MV-4-11 (cell line): ENCODE results near the gene KLK11.
"Not testable (repeated sequence)": the region's sequence is repeated elsewhere in the genome, so short reads cannot be mapped to it uniquely, and the experiment has no call there.

Experiments
- DNase-seq: peaks from one replicate; lab custom pipeline; 2025; lab: John Stamatoyannopoulos, UW

KLK11 gene

DNA sequence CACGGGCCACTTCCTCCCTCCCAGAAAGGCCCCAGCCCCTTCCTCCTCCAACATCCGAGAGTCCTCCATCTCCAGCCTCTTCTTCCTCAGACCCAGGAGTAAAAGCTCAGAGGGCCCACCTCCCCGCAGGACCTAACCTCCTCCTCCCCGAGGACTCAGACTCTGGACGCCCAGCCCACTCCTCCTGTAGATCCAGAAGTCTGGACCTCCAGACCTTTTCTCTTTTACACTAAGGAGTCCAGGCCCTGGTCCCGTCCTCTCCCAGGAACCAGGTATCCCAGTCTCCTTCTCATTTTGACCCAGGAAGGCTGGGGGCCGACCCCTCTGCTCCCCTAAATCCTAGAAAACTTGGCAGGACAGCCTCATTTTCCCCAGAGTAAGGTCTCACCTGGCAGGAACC, 23.1 kb downstream of the KLK11 start:
- DNase-seq = no peak

DNA sequence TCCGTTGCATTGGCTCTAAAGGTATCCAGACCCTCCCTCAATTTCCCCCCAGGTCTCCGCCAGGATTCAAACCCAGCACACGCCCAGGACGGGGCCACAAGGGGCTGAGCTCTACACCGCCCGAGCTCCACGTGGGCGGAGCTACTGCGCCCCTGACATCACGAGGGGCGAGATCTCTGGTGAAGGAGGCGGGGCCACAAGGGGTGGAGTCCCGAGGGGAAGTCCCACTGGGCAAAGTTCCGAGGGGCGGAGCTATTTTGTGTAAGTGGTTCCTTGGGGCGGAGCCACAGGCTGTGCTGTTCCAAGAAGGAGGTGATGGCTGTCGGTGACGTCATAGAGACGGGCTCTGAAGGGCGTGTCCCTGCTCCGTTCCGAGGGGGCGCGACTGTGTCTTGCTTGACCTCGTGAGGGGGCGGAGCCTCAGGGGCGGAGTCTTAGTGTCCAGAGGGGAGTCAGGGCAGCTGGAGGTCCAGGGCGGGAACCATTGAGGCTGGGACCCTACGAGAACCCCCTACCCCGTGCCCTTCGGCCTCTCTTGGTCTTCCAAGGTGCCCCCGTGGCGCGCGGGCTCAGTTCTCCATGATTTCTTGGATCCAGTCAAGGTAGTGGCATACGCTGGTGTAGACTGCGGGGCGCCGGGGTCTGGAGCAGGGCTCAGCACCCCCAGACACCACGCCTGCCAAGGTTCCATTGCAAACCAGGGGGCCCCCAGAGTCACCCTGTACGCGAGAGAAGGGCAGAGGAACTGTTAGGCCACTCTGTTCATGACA, 23.7 kb downstream of the KLK11 start:
- no peak for DNase-seq

DNA sequence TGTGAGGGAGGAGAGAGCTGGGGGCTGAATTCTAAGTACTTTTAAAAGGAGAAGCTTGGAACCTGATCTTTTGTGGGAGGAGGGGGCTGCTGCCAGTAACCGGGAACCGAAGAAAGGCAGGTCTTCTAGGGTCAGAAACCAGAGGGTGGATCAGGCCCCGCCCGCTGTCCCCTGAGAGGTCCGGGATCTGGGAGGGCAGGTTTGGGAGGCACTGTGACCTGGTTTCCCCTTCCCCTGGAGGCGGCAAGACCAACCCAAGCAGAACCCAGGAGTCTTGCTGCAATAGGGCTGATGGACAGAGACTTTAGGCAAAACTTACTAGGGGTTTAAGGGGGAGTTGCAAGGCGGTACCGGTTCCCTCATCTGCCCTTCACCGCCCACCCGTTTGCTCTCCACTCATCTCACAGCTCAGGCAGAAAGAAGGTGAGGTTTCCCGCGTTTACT, 24.3 kb downstream of the KLK11 start:
- DNase-seq = no peak

DNA sequence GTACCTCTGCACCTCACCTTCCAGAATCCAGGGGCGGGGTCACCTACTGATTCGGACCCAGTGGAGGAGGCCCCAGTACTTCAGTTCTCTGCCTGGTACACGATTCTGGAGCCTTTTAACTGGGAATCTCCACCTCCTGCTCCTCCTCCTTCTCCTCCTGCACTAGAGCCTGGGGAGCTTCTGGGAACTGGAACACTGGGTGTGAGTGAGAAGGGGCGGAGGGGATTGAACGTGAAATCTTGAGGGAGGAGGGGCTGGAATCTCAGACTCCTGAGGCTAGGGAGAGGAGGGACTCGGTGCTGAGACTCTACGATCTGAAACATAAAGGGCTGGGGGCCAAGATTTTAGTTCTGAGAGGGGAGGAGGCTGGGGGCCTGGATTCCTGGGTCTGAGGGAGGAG, 24.9 kb downstream of the KLK11 start, which contains the start of gene KLK8:
Gene KLK8, minus strand, starts transcription at position 90 of the 400 bp plus-strand sequence. CDS start 437 bp downstream, outside the sequence.
- DNase-seq = no peak

DNA sequence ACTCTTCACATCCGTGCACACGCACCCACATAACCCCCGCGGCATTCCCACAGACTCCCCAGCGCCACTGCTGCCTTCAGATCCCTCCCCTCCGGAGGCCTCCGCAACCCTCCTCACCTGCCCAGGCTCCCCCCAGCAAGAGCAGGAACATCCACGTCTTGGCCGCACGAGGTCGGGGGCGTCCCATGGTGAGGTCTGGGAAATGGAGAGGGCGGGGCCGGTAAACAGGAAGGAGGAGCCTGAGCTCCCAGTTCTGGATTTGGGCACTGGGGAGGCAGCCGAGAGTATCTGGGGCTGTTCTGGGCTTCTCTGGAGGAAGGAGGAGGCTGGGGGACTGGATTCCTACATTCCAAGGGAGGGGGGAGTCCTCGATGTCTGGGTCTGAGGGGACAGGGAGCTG, 25.4 kb downstream of the KLK11 start:
- no peak for DNase-seq

DNA sequence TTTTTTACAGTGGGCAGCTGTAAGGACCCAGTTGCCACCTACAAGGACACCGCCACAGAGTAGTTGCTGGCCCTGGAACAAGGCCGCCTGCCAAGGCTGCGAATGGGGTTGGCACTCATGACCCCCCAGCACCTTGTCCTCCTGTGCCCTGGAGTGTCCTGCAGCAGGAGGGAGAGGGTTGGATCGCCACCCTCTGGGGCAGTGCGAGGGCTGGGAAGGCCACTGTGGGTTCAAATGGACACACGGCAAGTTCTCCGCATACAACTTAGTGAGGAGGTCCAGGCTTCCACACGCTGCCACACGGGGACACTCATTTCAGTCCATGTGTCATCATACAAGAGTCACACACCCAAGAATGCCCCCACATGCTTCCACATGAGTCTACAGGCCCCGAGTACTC, 26.0 kb downstream of the KLK11 start:
- no peak for DNase-seq

DNA sequence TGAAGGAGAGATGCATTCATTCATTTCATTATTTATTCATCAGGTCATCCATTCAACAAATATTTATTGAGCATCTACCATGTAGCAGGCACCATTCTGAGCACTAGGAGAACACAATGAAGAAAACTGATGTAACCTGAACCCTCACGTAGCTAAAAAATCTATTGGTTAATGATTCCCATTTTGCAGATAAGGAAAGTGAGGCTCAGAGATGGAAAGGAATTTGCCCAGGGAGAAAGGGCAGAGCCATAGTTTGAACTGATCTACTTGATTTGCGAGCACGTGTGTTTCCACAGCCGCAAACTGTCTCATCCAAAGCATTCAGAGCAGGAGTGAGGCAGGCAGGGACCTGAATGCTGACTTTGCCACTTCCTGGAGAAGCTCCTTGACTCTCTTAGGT, 27.7 kb downstream of the KLK11 start:
- no peak for DNase-seq

DNA sequence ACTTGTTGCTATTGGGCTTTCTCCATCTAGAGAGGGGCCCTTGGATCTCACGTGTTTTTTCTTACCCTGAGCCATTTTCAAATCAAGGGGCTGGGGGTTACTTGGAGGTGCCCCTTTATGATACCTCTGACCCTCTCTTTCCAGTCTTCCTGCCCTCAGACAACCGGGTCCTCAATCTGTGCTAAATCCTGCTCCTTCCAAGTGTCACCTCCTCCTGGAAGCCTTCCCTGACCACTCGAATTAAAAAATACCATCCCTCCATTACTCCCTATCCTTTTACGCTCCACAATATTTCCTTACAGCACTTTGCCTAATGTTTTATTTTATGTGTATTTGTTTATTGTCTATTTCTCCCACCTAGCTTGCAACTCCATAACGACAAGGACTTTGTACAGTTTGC, 28.4 kb downstream of the KLK11 start:
- DNase-seq = no peak

DNA sequence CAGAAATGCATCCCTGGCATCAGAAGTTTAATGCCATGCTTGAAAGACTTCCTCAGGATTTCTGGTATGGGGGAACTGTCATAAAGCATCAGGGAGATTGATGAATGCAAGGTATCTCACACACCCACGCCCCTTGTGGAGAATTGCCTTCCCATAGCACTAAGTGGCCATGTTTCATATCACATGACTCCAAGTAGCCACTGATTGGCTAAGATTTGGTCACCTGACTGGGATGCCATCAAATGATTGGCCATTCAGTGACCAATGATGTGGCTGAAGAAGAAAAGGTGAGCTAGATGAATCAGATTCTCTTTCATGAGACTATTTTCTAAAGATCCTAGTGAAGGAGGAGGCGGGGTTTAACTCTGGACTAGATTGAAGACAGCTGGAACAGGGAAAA, 32.3 kb downstream of the KLK11 start:
- peak; percentile 9 for DNase-seq

DNA sequence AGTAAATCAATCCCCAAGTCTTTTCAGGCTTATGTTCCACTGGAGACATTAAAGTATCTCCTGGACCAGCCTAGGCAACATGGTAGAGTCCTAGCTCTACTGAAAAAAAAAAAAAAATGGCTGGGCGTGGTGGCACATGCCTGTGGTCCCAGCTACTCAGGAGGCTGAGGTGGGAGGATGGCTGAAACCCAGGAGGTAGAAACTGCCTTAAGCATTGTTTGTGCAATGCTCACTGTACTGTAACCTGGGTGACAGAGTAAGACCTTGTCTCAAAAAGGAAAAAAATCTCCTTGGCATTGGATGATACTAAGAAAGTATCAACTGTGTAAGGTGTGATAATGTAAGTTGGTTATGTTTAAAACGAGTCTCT, 33.8 kb downstream of the KLK11 start:
- DNase-seq = no peak

DNA sequence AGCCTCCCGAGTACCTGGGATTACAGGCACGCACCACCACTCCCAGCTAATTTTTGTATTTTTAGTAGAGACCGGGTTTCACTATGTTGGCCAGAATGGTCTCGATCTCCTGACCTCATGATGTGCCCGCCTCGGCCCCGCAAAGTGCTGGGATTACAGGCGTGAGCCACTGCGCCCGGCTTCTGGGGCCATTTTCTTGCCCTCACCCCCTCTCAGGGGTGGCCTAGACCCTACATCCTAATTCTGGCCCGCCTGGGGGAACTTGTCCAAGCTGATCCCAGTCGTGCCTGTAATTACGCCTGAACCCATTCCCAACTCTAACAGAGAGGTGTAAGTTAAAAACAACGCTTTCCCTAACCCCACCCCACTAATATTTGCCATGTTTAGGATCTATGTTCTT, 42.0 kb downstream of the KLK11 start:
- not testable (repeated sequence) for DNase-seq

DNA sequence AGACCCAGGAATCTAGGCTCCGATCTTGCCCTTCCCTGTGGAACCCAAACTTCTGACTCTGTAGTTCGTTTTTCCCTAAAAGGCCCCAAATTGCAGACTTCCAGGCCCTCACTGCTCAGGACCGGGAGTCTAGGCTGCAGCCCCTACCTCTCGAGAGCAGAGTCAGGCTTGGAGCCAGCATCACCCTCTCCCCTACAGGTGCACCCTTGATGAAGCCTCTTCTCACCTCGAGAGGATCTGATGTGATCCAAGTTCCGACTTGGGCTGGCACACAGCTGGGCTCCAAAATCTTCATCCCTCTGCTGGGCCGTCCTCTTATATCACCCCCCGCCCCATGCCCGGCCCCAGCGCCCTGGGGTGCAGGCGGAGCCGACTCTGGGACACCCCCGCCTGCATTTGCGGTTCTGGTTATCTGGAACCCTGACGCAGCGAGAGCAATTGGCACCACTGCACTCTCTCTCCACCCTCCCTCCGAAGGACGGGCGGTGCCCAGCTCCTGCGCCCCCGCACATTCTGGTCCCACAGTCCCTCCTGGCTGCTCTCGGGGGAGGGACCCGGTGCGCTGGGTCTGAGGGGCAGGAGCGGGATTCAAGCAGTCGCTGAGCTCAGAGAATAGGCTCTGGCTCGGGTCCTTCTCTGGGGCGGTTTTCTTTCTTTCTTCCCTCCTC, 42.7 kb downstream of the KLK11 start, which contains the start of gene KLK7:
Gene KLK7, minus strand, starts transcription at position 293 of the 668 bp plus-strand sequence. CDS start 1,518 bp downstream, outside the sequence.
- DNase-seq = no peak

DNA sequence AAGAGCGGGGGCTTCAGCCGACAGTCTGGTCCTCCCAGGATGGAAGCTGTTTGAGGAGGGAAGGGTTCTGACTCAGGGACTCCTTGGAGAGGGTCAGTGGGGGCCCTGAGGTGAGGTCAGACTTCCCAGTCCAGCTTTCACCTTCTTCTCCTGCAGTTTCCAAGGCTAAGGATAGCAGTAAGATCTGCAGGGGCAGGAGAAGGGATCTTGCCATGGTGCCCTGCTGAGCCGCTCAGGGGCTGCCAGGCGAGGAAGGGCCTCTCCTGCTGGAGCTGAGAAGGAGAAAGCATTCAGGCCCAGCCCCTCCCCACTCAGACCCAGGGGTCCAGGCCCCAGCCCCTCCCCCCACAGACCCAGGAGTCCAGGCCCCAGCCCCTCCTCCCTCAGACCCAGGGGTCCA, 44.2 kb downstream of the KLK11 start:
- no peak for DNase-seq

DNA sequence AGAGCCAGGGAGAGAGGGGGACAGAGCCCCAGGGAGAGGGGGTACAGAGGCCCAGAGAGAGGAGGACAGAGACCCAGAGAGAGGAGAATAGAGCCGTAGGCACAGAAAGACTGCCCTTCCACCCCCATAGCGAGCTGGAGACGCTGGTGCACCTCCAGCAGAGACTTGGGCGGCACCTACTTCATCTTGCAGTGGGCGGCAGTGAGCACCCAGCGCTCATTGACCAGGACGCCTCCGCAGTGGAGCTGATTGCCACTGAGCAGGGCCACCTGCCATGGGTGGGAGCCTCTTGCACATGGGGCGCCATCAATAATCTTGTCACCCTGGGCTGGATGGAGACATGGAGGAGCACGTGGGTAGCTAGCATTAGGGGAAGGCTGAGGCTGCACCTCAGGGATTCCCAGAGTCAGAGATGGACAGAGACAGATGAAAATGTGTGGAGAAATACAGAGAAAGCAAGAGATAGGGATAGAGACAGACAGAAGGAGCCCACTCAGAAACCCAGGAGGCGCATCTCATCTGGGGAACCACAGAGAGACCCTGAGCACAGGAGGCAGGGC, 44.7 kb downstream of the KLK11 start:
- DNase-seq = no peak

DNA sequence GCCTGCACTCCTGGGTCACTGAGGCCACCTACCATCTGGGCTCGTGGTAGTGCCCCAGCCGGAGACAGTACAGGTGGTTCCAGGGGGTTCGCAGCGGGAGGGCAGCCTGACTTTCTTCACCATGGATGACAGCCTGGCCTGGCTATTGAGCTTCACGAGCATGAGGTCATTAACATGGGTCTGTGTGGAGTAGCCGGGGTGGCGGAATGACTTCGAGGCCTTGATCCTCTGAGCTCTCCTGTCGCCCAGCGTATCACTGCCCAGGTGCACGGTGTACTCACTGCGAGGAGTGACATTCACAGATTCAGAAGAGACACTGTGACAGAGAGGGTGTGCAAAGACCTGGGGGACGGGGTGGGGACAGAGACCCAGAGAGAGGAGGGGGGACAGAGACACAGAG, 46.2 kb downstream of the KLK11 start:
- no peak for DNase-seq

DNA sequence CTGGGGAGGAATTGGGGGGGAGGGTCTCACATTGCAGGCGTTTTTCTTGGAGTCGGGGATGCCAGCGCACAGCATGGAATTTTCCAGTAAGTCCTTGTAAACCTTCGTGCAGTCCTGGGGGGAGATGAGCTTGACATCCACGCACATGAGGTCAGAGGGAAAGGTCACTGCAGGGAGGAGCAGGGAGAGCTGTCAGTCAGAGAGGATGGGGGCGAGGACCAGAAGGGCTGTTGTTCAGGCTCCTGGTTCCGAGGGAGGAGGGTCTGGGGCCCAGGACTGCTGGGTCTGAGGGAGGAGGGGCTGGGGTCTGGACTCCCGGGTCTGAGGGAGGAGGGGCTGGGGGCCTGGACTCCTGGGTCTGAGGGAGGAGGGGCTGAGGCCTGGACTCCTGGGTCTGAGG, 46.7 kb downstream of the KLK11 start:
- no peak for DNase-seq

DNA sequence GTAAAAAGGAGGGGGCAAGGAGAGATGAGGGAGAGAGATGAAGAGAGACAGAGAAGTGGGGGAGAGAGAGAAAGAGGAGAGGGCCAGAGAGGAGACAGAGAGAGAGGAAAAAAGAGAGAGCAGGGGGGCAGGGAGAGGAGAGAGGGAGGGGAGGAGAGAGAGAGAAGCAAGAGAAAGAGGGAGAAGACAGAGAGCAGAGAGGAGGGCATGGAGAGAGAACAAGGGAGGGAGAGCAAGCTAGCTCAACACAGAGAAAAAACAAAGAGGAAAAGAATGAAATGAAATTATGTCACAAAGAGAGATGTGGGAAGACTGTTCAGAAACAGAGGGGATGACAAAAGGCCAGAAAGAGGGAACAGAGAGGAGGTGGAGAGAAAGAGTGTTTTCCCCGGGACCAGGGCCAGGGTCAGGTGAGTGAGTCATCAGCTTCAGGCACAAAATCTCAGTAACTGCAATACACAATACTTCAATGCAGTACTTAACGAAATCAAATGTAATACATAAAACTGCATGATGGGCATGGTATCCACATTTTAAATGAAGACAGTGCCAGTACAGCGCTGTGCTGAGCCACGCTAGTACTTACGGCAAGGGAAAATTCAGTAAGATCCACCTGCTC, 47.5 kb downstream of the KLK11 start:
- DNase-seq = no peak

DNA sequence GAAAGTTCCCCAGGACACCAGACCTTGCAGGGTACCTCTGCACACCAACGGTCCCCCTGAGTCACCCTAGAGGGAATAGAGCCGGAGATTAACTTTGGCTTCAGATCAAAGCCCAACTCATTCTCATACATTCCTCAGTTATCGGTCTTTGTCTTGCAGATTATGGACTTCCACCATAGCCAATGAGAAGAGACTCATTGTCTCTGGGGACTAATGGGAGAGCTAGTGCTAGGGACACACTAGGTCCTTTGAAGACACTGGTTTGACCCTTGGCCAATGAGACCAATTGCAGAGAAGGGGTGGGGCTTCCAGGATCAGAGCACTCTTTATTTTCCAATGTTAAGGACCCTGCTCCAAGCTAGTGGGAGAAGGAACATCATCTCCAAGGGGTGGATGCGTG, 48.8 kb downstream of the KLK11 start:
- DNase-seq = no peak

DNA sequence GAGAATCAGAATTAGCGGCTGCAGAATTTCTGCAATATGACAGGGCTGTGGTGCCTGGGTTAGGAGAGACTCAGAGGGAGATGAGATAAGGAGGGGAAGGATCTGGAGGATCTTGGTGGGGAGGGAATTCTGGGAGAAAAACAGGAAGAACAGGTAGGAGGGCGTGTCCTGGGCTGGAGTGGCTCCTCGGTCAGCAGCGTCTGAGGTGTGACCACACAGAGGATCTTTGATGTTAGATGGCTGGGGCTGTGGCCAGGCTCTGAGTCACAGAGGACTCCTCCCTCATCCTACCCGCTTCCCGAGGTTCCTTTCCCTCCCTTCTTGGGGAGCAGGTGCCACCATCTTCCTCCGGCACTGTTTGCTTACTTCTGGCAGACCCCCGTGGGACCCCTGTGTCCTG, 50.6 kb downstream of the KLK11 start:
- DNase-seq = no peak

DNA sequence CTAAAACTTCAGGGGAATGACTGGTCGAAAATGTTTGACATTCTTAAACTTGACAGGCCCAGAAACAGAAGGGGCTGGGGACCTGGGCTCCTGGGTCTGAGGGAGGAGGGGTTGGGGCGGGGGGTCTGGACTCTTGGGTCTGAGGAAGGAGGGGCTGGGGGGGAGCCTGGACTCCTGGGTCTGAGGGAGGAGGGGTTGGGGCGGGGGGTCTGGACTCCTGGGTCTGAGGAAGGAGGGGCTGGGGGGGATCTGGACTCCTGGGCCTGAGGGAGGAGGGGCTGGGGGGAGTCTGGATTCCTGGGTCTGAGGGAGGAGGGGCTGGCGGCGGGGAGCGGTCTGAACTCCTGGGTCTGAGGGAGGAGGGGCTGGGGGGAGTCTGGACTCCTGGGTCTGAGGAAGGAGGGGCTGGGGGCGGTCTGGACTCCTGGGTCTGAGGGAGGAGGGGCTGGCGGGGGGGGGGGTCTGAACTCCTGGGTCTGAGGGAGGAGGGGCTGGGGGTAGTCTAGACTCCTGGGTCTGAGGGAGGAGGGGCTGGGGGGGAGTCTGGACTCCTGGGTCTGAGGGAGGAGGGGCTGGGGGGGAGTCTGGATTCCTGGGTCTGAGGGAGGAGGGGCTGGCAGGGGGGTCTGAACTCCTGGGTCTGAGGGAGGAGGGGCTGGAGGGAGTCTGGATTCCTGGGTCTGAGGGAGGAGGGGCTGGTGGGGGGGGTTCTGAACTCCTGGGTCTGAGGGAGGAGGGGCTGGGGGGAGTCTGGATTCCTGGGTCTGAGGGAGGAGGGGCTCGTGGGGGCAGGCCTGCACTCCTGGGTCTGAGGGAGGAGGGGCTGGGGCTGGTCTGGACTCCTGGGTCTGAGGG, 51.5 kb downstream of the KLK11 start:
- DNase-seq = no peak

DNA sequence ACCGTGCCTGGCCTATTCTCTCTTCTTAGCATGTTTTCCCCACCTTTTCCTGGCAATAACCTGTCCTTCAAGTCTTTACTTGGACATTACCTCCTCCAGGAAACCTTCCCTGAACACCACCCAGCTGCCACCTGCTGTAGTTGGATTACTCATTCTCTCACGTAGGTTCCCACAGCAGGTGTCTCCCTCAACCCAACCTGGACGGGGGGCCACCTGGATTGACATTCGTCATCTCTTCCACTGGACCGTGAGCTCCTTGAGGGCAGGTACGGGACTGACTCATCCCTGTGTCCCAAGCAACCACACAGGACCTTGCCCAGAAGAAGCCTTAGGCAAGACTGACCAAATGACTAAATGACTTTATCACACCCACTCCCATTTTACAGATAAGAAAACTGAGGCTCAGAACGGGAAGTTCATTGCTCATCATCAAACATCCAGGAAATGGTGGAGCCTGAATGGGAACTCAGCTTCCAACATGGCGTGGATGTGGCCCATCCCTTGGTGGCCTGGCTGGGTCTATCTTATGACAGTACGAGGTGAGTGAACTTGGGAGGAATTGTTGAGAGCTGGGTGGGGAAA, 53.5 kb downstream of the KLK11 start:
- no peak for DNase-seq
